Measurements from ENCODE around the gene ATP6V1G1. TPM values are rescaled to one million over a fixed set of nuclear protein-coding genes. Genes with fewer than 3 reads are reported as not detected.

The ATP6V1G1 gene, protein sequence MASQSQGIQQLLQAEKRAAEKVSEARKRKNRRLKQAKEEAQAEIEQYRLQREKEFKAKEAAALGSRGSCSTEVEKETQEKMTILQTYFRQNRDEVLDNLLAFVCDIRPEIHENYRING
- total RNA-seq: 84.4 and 104 TPM in 2 replicates

GRCh38 chr9:114587345-114588202, at the start of gene ATP6V1G1:
ATP6V1G1 (plus strand) TSS chr9:114587769; CDS start chr9:114587839, 70 bp downstream.

Small RNAs within 50 kb of the gene (small RNA-seq; reads per million reads assigned to genes)
- not detected for gene RF00019

Other genes with a start within 250 kb of the ATP6V1G1 start
- 11.9 and 13.3 TPM in 2 replicates for gene AKNA, start 199.8 kb upstream of the ATP6V1G1 start, total RNA-seq
- gene WHRN, start 82.3 kb upstream of the ATP6V1G1 start, total RNA-seq: 2.8 and 4.2 TPM in 2 replicates
- gene TMEM268, start 23.5 kb downstream of the ATP6V1G1 start, total RNA-seq: 7.6 and 9.4 TPM in 2 replicates
- gene TEX53, start 70.0 kb downstream of the ATP6V1G1 start, total RNA-seq: not detected in 2 replicates
- not detected in 2 replicates for gene TEX48, start 94.4 kb downstream of the ATP6V1G1 start, total RNA-seq
- gene TNFSF15, start 218.3 kb downstream of the ATP6V1G1 start, total RNA-seq: 5.9 and 7.7 TPM in 2 replicates